Heart left ventricle (tissue), 16 donors: ENCODE measurements around the gene SH3TC2. TPM values are rescaled to one million over a fixed set of nuclear protein-coding genes. Genes with fewer than 3 reads are reported as not detected.
"Not testable (repeated sequence)": the region's sequence is repeated elsewhere in the genome, so short reads cannot be mapped to it uniquely, and the experiment has no call there.

ENCODE experiments used
- ATAC-seq, 4 donors: fragments of 200-7000 bp; cut with Tn5 transposase; one replicate each; pipeline ENCODE4 v1.9.1; 2020 to 2022; ENCODE audit warnings: moderate library complexity in 4 of 4, mild to moderate bottlenecking in 3 of 4, moderate number of reproducible peaks in 1 of 4
- DNase-seq, 5 donors: peaks; one replicate each; pipeline ENCODE4 v3.0.0-alpha.2; 2020
- H3K27ac ChIP-seq, 12 donors: fragments of 200-600 bp; sonication (generic) in 4 of 12; one replicate each; pipeline versions ENCODE4 v1.5.0 to v1.8.0; 2016 to 2022; ENCODE audit warnings: mild to moderate bottlenecking in 2 of 12
- H3K27me3 ChIP-seq, 9 donors: fragments of 200-600 bp; sonication (generic) in 2 of 9; one replicate each; pipeline versions ENCODE4 v1.5.1 to v1.8.0; 2016 to 2022; ENCODE audit warnings: mild to moderate bottlenecking in 3 of 9
- H3K36me3 ChIP-seq, 9 donors: fragments of 200-600 bp; sonication (generic) in 2 of 9; one replicate each; pipeline versions ENCODE4 v1.5.0 to v1.8.0; 2018 to 2022; ENCODE audit warnings: mild to moderate bottlenecking in 2 of 9
- H3K4me1 ChIP-seq, 12 donors: fragments of 200-600 bp; sonication (generic) in 4 of 12; one replicate each; pipeline versions ENCODE4 v1.5.0 to v1.8.0; 2016 to 2022; ENCODE audit warnings: mild to moderate bottlenecking in 3 of 12
- H3K4me3 ChIP-seq, 12 donors: fragments of 200-600 bp; sonication (generic) in 4 of 12; one replicate each; pipeline versions ENCODE4 v1.5.0 to v1.8.0; 2017 to 2022; ENCODE audit warnings: mild to moderate bottlenecking in 9 of 12, moderate library complexity in 4 of 12
- H3K9me3 ChIP-seq, 12 donors: fragments of 200-600 bp; sonication (generic) in 4 of 12; one replicate each; pipeline versions ENCODE4 v1.5.0 to v1.8.0; 2016 to 2022; ENCODE audit warnings: mild to moderate bottlenecking in 1 of 12
- CTCF ChIP-seq, 12 donors: fragments of 200-600 bp; sonication (generic) in 4 of 12; IDR thresholded peaks; one replicate each; pipeline versions ENCODE4 v1.5.0 to v1.8.0; 2018 to 2022; ENCODE audit warnings: antibody characterized with exemption in 12 of 12, mild to moderate bottlenecking in 5 of 12
- POLR2A ChIP-seq, 2 donors: fragments of 450-650 bp; IDR thresholded peaks; one replicate each; pipeline ENCODE4 v1.6.1; 2017; ENCODE audit warnings: antibody characterized with exemption in 2 of 2, mild to moderate bottlenecking in 2 of 2, moderate library complexity in 2 of 2
- WGBS, 4 donors: extraction: QIAGEN DNeasy Blood & Tissue Kit in 2 of 4; methylation state at CpG; one replicate each; pipeline versions ENCODE4 v1.1.5 to v1.1.7; 2013 to 2018; 5-methylcytosine and 5-hydroxymethylcytosine counted together
- intact Hi-C, 10 donors: fragments of 100-400 bp; cut with DNase I; formaldehyde crosslinking; loops; one replicate each; pipeline versions ENCODE4 v1.11.1 to v1.14.2; 2022
- polyA plus RNA-seq, 2 donors: library from polyadenylated mRNA; stranded (reverse); fragments of 200-250 nt; gene quantifications; one replicate each; pipeline ENCODE4 v1.2.3, GENCODE V29; 2013
- total RNA-seq, 9 donors: library from RNA; depleted of rRNA in 2 of 9; stranded (reverse); fragments of >200 nt in 2 of 9; fragmentation: NEBNext Ultra II Directional in 3 of 9; extraction: Animal tissue kit (Norgen Biotek cat#: 25700) in 3 of 9; gene quantifications; one replicate each; pipeline versions ENCODE4 v1.1.0 to v1.2.4, GENCODE V29; 2016 to 2023
- donor health status: ischemic (EF 13 %, LVEDD 7.1; RV severe dilation, severe dysfunction).
- donor health status: healthy with polysubstance abuse.
- donor health status: DM: no; HTN: yes; CAD: no.
- donor health status: DM: no; HTN: no; CAD: no.
- donor health status: ischemic (EF 25% LVEDD 6.9; RV normal size, moderate dysfunction).
- donor health status: ischemic (EF 25% LVEDD 5.7; RV mildly dilated, moderate dysfunction).
- donor health status: healthy.
- donor health status: DM: yes; HTN: yes; CAD: no.
- donor health status: ischemic (EF 35%, LVEDD 5.7; RV mildly dilated, moderate dysfunction).
- donor health status: nonischemic (EF 11% LVEDD 7.7; RV severe dilation, severe dysfunction).
- donor health status: DM: yes; HTN: yes; CAD: no.
- donor health status: PGD.
- donor health status: ischemic (EF 29% LVEDD 5.4; RV normal size, mild dysfunction).
- donor health status: nonischemic (EF 23%, LVEDD 6.1; RV moderate dilation, normal function).

Gene SH3TC2
- total and polyA plus RNA-seq, 11 donors, result 1.6 to 12.7 (median 4.0) TPM

GRCh38 chr5:149079883-149080282 lies 17.0 kb upstream of the SH3TC2 start:
- Histone ChIP-seq H3K27me3 (no peaks in the 10 kb centered on the region), H3K9me3 (peaks cover 0 to 28% (median 0%) of the 10 kb centered on the region in 12 donors), H3K36me3 (no peaks in the 10 kb centered on the region), H3K4me1 (no peaks in the 10 kb centered on the region), H3K27ac (no peak overlapping the region), H3K4me3 (no peak overlapping the region)
- TF ChIP-seq POLR2A (IDR thresholded peaks at IDR 0.05) (no peak), CTCF (IDR thresholded peaks at IDR 0.05) (no peak)
- no peak for ATAC-seq
- intact Hi-C loops, result no loop called here
- DNase-seq, result no peak

GRCh38 chr5:149074071-149074470 lies 11.2 kb upstream of the SH3TC2 start:
- H3K36me3 ChIP-seq, intact Hi-C loops, ATAC-seq, H3K27me3 ChIP-seq, DNase-seq, H3K4me3 ChIP-seq, H3K27ac ChIP-seq: not testable (repeated sequence)
- Histone ChIP-seq H3K4me1 (peaks cover 0 to 32% (median 8%) of the 10 kb centered on the region in 12 donors), H3K9me3 (peaks cover 0 to 13% (median 0%) of the 10 kb centered on the region in 12 donors)

DNA sequence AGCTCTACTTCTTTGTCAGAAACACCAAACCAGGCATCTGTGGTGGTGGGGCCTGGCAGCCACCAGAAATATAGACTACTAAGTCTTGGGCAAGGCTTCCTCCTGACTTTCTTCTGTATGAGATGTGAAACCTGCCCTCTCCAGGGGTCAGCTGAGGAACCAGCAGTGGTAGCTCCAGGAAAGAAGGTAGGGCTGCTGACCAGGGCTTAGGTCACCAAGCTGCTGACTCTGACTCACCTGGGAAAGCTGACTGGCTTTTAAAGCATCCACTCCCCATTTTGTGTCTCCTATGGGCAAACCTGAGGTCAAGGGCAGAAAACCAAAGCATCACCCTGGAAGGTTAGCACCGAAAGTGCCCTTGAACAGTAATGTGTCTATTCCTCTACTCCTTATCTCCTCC lies 10.4 kb upstream of the SH3TC2 start:
- TF ChIP-seq POLR2A (IDR thresholded peaks at IDR 0.05) (no peak), CTCF (IDR thresholded peaks at IDR 0.05) (no peak)
- no peak overlapping the region for H3K27ac ChIP-seq
- H3K36me3 ChIP-seq, result no peaks in the 10 kb centered on the region
- no peak for DNase-seq
- 90 to 100% (median 95%) methylated on average over 1 of the region's 1 CpG for WGBS, 4 donors
- H3K4me3 ChIP-seq, result no peak overlapping the region
- H3K27me3 ChIP-seq, result no peaks in the 10 kb centered on the region
- intact Hi-C loops, result no loop called here
- peaks cover 0 to 13% (median 0%) of the 10 kb centered on the region in 12 donors for H3K9me3 ChIP-seq
- peaks cover 0 to 32% (median 8%) of the 10 kb centered on the region in 12 donors for H3K4me1 ChIP-seq
- ATAC-seq, result no peak

- intact Hi-C loops, result no loop called here
- H3K27me3 ChIP-seq, result no peaks in the 10 kb centered on the region
- TF ChIP-seq CTCF (IDR thresholded peaks at IDR 0.05) (no peak), POLR2A (IDR thresholded peaks at IDR 0.05) (no peak)
- no peak overlapping the region for H3K27ac ChIP-seq
- no peak for DNase-seq
- no peak for ATAC-seq
- peaks cover 0 to 32% (median 8%) of the 10 kb centered on the region in 12 donors for H3K4me1 ChIP-seq
- H3K36me3 ChIP-seq, result no peaks in the 10 kb centered on the region
- H3K9me3 ChIP-seq, result peaks cover 0 to 13% (median 0%) of the 10 kb centered on the region in 12 donors
- WGBS, 4 donors, result 84 to 96% (median 90%) methylated on average over 2 of the region's 2 CpGs
- H3K4me3 ChIP-seq, result no peak overlapping the region
These were observed 9.9 kb upstream of the SH3TC2 start for GRCh38 chr5:149072791-149073190.

DNA sequence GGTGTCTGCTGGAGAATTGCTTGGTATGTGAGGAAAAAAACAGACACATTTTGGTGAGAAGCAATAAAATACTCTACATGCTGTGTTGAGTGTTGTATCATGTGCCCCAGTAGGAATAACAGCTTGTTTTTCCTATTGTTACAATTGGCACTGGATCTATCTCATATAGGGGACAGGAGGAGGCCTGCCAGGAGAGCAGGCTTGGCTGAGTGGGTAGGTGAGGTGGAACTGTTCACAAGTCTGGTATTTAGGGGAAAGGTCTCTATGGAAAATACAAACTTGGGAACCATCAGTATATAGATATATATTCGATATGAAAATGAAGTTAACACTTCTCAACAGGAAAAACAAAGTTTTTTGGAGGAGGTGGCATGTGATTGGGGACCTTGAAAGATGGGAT lies 9.5 kb upstream of the SH3TC2 start:
- H3K27ac ChIP-seq, result no peak overlapping the region
- TF ChIP-seq POLR2A (IDR thresholded peaks at IDR 0.05), result no peak
- TF ChIP-seq CTCF (IDR thresholded peaks at IDR 0.05), result no peak
- no peak overlapping the region for H3K4me3 ChIP-seq
- no peaks in the 10 kb centered on the region for H3K36me3 ChIP-seq
- peaks cover 0 to 10% (median 0%) of the 10 kb centered on the region in 12 donors for H3K9me3 ChIP-seq
- intact Hi-C loops, result no loop called here
- DNase-seq (no peak), ATAC-seq (peak in 2 of 4 donors; percentile 50 to 74)
- peaks cover 0 to 32% (median 8%) of the 10 kb centered on the region in 12 donors for H3K4me1 ChIP-seq
- no peaks in the 10 kb centered on the region for H3K27me3 ChIP-seq
- WGBS, 4 donors, result 42 to 53% (median 45%) methylated on average over 1 of the region's 1 CpG
